KG1 (cell line): ENCODE results near the gene GPR107.

Source experiments
- DNase-seq: peaks from one replicate; lab custom pipeline; 2025; lab: John Stamatoyannopoulos, UW

GPR107 gene

DNA sequence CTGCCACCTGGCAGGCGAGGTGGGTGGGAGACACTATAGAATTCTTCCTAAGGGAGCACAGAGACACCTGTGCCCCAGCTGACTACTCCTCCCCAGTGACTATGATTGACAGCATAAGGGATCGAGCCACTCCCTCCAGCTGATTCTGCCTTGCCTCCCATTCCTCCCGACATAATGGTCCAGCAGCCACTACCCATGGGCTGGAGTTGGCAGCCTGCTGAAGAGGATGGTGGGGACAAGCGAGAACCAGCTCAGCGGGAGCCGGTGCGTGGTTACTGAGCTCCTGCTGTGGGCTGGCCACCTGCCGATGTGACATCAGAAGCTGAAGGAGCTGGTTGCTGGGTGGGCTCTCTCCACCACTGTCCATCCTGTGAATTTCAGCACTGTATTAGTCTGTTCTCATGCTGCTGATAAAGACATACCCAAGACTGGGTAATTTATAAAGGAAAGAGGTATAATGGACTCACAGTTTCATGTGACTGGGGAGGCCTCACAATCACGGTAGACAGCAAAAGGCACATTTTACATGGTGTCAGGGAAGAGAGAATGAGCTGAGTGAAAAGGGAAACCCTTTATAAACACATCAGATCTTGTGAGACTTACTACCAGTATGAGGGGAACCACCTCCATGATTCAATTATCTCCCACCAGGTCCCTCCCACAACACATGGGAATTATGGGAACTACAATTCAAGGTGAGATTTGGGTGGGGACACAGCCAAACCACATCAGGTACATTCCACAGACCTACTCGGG lies 106.4 kb downstream of the GPR107 start:
- no peak for DNase-seq

DNA sequence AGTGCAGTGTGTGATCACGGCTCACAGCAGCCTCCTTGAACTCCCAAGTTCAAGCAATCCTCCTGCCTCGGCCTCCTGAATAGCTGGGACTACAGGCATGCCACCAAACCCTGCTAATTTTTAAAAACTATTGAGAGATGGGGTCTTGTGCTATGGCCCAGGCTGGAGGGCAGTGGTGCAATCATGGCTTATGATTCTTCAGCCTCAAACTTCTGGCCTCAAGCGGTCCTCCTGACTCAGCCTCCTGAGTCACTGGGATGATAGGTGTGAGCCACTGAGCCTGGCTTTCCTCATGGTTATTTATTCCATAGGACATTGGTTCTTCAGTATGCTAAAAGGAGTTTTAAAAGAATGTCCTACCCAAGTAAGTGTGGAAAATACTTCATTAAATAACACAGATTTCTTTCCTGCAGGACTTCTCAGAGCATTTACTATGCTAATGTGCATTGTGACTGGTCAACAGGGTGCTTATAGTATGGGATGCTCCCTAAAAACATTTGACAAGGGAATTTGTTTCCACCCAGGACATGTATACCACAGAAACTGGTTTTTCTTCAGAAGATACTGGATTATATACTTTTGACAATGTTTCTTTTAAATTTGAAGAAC lies 107.3 kb downstream of the GPR107 start:
- DNase-seq = no peak

DNA sequence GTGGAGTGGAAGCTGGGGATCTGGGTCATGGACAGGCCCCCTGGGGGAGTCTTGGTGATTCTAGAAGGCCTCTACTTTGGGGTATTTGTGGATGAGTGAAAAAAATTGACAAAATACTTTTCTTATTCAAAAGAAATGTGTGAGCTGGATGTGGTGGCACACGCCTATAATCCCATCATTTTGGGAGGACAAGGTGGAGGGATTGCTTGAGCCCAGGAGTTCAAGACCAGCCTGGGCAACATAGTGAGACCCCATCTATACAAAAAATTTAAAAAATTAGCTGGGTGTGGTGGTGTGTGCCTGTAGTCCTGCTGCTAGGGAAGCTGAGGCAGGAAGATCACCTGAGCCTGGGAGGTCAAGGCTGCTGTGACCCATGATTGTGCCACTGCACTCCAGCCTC lies 111.9 kb downstream of the GPR107 start:
- DNase-seq = no peak

DNA sequence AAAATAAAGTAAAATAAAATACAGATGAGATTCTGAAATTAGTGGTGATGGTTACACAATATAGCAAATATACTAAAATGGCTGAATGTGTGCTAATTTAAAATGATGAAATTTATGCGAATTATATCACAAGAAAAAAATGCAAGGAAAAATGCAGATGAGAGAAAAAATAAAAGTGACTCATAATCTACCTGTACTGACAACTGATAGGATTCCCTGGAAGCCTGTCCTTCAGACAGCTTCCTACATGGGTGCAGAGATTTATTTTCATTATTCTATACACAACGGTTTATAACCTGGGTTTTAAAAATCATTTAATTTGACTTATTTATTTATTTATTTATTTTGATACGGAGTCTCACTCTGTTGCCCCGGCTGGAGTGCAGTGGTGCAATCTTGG lies 112.7 kb downstream of the GPR107 start:
- DNase-seq = no peak

DNA sequence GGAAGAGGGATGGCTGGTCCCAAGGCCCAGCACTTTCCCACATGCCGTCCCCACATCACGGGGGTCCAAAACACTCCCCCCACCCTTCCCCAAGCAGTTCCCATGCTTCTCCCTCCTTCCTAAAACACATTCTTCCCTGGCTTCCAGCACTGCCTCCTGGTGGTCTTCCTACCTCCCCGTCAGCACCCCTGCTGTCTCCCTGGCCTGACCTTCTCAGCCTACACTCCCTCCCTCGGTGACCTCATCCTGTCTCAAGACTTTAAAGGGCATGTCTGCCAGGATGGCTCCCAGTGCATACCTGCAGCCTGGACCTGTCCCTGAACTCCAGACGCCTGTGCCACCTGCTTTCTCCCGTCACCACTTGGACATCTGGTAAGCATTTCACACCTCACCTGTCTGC lies 114.2 kb downstream of the GPR107 start:
- no peak for DNase-seq

GRCh38 chr9:130171226-130172148 lies 117.8 kb downstream of the GPR107 start:
- no peak for DNase-seq

GRCh38 chr9:130172161-130172857 lies 118.6 kb downstream of the GPR107 start, which contains the start of gene NCS1:
Gene NCS1, plus strand, starts transcription at chr9:130172404. Its CDS starts 260 bp downstream, at chr9:130172664.
- no peak for DNase-seq

- no peak for DNase-seq
Observed at GRCh38 chr9:130172858-130173665, 119.4 kb downstream of the GPR107 start.

GRCh38 chr9:130173666-130173983 lies 119.9 kb downstream of the GPR107 start:
- DNase-seq = no peak

DNA sequence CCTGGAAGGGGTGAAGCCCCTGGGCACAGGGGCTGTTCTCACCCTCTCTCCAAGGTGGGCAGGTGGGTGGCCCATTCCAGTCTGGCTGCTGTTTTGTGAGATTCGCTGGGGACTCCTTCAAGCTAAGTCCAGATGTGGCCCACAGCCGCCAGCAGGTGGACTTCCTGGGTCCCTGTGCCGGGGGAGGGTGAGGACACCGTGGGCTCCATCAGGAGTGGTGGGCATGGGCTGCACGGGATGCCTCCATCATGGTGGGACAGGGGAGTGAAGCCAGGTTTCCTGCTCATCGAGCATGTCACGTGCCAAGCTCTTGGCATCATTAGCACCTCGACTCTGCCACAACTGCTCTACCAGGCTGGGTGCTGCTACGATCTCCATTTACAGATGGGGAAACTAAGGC lies 120.3 kb downstream of the GPR107 start:
- no peak for DNase-seq

- no peak for DNase-seq
Observed at GRCh38 chr9:130174920-130175321, 121.2 kb downstream of the GPR107 start.

GRCh38 chr9:130175355-130175754 lies 121.6 kb downstream of the GPR107 start:
- no peak for DNase-seq

- no peak for DNase-seq
Observed at GRCh38 chr9:130176760-130177159, 123.1 kb downstream of the GPR107 start.

GRCh38 chr9:130177898-130178805 lies 124.4 kb downstream of the GPR107 start:
- no peak for DNase-seq

DNA sequence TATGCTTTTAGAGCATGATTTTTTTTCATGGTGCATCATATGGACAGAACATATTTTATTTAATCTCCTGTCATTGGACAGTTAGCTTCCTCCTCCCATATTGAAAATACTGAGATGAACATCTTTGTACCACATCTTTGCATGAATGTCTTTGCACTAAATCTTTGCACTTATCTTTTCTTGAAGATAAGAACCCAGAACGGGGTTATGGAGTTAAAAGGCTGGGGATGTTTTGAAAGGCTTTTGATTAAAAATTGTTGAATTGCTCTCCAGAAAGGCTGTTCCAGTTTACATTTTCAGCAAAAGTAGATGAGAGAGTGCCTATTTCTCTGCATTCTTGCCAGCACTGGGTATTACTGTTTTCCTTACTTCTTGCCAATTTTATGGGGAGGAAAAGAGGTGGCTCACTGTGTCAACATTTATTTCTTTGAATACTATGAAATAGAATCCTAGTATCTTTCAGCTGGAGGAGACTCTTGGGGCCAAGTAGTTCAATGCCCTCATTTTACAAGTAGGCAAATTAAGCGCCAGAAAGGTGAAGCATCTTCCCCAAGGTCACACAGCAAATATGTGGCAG lies 125.7 kb downstream of the GPR107 start:
- DNase-seq = no peak

GRCh38 chr9:130180516-130180915 lies 126.8 kb downstream of the GPR107 start:
- no peak for DNase-seq

- DNase-seq = no peak
Observed at GRCh38 chr9:130181678-130182380, 128.1 kb downstream of the GPR107 start.

GRCh38 chr9:130182381-130182909 lies 128.7 kb downstream of the GPR107 start:
- no peak for DNase-seq
